Stimulated activated CD4-positive, alpha-beta T cell treated with anti-CD3 and anti-CD28 coated beads, Interleukin-2, amount 100 ng/mL, for 24 hours (primary cell): ENCODE measurements around the gene EPHA4.

Experiments used
- DNase-seq, 2 donors: peaks; one replicate each; pipeline ENCODE4 v3.0.0-alpha.2; 2020

EPHA4 gene

DNA sequence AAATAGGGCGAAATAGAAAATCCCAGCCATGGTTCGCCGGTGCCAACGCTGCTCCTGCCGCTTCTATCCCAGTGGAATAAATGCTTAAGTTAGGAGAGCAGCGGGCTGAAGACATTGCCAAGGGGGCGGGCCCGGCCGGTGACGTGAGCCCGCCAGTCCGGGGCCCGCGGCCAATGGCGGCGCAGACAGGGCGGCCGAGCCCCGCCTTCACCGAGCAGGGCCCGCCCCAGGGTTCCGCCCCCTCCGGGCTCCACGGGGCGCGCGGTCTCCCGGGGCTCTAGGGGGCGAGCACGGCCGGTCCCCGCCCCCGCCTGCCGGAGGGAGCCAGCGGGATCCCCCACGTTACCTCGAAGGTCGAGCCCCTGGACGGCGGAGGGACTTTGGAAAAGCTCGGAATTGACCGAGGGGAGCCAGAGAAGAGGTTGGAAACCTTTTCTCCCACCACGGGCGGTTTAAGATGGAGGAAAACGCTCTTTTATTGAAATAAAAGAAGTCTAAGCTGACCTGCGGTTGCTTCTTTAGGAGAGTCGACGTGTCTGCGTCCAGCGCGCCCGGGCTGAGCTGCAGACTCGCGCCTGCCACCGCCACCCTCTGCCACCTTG is at the start of gene EPHA4:
TSS of gene EPHA4 (minus strand) at position 86 of the 602 bp plus-strand sequence. CDS start at position 30, 56 bp downstream.
- DNase-seq: peak; percentile 85

DNA sequence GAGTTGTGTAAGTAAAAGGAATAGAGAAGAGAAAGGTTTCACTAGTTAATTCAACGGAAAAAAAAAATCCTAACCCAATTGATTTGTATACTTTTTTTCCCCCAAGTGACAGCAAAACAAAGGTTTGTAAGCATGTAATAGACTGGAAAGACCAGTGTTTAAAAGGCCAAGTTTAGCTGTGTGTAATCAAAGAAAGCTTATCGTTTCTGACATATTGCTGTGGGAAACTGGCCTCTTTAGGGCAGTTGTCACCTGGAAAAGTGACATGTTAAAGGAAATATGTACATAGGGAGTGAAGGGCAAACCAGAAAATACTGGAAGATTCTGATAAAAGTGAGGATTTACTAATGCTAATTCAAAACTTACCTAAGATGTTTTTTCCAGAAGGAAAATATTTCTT is 45.9 kb upstream of the EPHA4 start:
- DNase-seq: no peak

DNA sequence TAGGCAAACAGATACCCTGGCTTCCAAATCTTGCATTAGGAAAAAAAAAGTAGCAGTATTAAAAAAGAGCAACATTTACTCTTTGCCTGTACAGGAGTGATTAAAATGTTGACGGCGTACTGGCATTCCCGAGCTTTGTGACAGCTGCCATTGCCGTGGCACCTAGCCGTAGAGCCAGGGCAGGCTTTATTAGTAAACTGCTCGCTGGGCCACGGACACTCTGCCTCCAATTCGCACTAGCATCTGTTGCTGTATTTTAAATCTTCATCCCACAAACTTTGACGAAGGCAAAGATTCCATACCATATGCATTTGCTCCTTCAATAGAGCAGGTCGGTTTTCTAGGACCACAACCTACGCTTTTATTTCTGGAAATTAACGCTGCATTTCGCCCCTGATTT is 44.5 kb upstream of the EPHA4 start:
- no peak for DNase-seq

DNA sequence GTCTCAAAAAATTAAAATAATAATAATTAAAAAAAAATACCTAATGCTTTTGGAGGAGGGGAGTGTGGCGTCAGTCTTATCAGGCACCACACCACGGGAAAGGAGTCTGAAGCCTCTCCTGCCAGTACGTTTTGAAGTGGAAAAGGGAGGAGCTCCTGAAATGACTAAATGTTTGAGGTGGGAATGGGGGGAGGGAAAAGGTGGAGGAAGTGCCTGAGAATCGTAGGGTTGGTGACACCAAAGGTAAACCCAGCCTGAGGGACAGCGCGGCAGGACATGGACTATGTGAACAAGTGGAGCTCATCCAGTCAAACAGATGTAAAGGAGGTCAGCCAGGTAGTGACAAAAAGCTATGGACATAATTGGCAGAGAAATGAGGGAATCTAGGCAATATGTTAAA is 42.2 kb upstream of the EPHA4 start:
- DNase-seq: no peak

DNA sequence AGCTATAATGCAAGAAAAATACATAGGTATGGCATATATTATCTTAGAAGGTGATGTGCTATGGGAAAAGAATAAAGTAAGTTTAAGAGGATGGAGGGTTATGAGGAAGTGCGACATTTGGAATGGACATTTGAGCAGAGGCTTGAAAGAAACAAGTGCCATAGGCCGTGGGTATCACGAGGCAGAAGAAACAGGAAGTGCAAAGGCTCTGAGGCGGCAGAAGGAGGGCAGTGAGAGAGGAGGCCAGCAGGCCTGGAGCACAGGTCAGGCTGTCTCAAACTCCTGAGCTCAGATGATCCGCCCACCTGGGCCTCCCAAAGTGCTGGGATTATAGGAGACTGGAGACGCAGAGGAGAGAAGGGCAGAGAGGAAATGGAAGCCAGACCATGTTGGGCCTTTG is 40.7 kb upstream of the EPHA4 start:
- no peak for DNase-seq

DNA sequence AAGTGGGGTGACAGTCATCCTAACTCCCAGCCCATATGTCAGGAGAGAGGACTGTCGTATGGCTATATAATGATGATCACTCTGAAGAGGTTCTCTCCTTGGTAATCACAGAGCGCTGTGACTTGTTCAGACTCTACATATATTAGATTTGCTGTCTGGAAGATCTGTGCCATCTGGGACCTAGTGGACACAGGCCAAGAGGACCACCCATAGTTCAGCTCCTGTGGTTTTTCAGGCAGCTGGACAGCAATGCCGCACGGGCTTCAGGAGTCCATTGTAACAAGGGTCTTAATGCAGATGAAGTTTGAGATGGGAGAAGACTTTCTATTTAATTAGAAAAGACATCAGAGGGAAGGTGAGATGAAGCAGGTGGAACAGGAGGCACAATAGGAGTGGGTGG is 40.1 kb upstream of the EPHA4 start:
- DNase-seq: no peak

DNA sequence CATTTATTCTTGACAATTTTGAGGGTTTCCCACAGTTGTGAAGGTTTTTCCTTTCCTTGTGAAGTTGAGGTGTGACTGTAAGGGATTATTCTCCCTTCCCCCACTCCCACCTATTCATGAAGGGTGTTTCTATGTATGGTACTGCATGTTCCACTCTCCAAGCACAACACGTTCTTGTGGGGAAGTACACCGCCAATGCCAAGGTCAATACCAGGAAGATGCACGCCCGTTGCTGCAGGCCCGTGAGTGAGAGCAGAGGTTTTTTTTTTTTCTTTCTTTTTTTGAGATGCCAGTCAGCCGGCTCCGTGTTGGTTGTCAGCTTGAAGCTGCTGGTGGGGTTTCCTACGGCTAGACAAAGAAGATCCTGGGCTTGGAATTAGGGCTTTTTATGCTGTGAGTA is 38.6 kb upstream of the EPHA4 start:
- DNase-seq: no peak

DNA sequence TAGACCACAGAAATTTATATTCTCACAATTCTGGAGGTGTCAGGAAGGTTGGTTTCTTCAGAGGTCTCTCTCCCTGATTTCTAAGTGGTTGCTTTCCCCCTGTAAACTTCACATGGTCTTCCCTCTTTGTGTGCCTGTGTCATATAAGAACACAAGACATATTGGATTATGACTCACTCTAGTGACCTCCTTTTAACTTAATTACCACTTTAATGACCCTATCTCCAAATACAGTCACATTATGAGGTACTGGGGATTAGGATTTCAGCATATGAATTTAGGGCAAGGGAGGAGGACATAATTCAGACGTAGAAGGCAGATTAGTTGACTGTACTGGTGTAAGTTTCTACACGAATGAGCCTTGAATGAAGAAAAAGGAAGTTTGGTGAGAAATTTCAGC is 38.2 kb upstream of the EPHA4 start:
- DNase-seq: no peak

DNA sequence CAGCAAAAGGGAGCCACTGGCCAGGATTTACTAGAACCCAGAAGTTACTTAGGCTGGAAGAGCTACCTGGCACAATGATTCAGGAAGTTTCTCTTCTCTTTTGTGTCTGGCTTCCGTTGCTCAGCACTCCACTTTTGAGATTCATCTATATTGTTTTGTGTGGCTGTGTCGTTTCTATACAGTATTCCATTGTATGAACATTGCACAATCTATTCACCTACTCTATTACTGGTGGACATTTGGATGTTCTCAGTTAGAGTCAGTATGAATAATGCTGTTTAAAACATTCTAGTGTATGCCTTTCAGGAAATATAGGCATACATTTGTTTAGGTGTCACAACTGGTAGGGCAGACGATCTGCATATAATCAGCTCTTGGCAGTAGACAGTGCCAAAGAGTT is 36.3 kb upstream of the EPHA4 start:
- DNase-seq: no peak

DNA sequence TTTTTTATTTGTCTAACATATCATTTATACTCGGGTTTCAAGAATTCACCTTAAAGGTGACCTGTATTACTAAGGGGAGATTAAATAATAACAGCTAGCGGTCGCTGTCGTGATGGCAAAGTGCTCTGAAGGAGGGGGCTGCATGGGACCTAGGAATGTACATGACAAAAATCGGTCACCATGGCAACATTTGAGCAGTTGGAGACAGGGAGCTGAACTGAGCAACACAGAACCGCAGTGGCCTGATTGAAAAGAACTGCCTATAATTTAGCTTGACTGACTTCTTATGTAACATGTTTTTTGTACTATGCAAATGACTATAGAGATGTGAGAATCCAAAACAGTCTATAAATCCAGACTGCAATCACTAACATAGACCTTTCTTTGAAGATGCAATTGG is 34.3 kb upstream of the EPHA4 start:
- no peak for DNase-seq

DNA sequence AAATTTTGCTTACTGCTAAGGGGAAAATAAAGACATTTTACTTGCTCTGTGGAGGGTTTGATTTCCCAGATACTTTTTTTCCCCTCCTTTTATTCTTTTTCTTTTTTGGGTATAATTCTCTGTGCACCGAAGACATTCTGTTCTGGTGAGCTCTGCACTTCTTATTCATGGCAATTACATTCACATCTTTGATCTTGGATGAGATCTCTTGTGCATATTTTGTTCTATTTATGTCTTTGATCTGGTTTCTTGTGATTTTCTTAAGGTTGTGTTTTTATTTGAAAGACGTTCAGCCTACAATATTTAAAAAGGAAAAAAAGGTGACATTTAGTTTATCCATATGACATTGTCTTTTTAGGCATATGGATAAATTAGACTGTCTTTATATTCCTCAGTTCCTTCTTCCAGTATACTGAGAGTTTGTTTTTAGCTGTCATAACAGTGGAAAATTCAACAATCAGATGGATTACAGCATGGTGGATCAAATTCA is 33.7 kb upstream of the EPHA4 start:
- DNase-seq: no peak

DNA sequence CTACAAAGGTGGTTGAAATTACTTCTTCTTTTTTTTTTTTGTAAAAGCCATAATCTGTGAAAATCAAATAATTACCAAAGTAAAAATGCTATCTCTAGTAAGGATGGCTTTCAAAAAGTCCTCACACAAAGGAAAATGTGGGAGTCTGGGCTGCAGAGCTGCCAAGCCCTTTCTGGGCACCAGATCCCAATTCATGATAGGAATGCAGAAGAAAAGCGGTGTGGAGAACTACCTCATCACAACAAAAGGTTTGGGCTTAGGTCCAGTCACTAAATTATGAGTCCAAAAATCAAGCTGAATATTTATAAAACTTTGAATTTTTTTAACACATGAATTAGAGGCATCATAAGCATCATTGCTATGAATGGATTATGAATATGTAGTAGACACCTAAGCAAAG is 30.8 kb upstream of the EPHA4 start:
- DNase-seq: no peak

DNA sequence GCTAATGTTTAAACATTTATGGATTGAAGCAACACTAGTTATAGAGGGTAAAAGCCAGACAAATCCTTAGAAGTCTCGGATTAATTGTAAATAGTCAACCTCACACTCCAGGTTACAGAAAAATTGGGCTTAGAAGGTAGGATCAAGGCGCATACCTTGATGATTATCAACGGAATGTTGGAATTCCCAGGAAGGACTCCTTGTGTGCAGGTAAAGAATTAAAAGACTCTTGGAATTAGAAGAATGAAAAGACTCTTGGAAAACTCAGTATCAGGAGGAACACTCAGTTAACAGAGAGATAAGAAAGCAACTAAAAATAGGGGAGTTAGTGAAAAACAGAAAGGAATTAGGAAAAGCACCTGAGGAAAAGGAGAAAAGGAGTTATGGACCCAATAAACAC is 29.3 kb upstream of the EPHA4 start:
- no peak for DNase-seq

DNA sequence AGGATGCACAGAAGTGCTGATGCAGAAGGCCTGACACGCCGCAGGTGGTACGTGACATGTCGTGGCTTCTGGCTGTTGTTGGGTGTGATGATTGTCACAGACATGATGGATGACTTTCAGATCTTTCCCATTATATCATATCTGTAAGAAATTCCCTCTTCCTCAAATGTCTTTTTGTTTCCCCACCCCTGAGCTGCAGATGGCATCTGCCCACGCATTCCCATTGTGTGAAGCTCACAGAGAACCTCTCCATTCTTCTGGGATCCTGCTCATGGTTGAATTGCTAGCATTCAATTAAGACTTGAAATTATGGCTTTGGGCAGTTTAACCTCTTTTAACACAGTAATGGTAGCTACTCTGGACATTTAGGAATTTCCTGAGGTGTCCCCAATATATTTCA is 28.3 kb upstream of the EPHA4 start:
- DNase-seq: no peak

DNA sequence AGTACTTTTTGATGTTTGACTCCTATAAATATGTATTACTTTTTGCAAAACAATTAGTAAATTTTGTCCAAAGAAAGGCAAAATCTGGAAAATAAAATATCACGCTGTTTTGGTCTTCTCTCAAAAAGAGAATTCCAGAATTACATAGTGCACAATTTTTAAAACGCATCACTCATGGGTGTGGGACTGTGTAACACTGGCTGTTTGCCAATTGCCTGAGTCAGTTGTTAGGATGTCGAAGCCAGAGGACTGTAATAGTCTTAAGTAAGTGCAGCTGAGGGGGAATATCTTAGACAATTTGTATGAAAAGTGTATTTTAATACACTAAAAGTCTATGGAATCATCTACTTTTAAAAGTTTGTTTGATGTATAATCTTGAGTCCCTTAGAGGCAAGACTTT is 24.1 kb upstream of the EPHA4 start:
- DNase-seq: no peak

DNA sequence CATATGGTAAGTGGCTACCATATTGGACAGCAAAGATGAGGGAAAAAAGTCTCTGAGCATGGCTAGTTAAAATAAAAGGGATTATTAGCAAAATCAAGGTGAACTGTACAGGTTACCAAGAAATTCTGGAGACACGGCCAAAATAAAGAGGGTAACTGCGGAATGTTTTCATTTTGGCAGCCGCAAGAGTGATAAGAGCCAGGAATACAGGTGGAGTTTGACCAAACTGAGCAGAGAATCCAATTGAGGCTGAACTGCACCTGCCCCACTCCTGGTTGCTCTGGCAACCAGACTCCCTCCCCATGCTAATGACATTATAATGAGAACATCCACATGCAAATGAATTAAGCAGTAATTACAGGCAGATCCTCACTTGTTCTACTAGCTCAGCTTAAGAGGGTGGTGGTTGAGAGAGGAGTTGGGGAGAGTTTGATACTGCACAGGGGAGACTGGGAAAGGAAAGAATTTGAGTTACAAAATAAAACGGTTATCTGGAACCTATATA is 18.8 kb upstream of the EPHA4 start:
- DNase-seq: no peak

DNA sequence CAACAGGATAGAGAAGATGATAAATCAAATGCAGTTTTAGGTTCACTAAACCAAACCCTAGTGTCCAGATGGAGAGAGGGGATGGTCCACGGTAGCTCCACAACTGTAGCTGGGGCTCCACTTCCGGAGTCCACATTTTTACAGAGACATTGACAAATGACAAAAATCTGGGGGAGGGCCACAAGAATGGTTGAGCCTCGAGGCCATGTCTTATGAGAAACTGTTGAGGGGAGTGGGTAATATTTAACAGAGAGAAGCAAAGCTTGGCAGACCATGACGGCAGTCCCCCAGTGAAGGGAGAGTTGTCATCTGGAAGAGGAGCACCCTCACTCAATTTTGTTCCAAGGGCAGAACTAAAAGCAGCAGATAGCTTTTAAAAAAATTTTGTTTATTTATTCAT is 17.6 kb upstream of the EPHA4 start:
- DNase-seq: no peak

DNA sequence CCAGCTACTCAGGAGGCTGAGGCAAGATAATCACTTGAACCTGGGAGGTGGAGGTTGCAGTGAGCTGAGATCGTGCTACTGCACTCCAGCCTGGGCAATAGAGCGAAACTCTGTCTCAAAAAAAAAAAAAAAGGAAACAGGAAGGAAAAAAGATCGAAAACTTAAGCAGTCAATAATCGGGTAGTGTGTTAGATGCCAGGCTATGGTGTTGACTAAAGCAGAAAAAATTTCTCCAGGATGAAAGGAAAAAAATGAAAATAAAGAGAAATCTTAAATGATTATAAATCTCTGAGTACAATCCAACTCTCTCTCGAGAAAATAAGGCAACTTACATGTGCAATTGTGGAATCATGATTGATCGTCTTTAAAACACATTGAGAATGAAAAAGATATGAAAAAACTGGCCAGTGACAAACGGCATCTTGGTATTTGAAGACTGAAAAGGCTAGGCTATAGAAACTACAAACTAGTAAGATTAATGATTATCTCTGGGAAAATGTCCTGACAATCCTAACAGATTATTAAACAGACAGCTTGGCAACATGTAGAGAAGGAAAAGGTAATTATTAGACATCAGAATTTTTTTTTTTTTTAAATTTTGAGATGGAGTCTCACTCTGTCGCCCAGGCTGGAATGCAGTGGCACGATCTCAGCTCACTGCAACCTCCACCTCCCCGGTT is 16.3 kb upstream of the EPHA4 start:
- DNase-seq: no peak

DNA sequence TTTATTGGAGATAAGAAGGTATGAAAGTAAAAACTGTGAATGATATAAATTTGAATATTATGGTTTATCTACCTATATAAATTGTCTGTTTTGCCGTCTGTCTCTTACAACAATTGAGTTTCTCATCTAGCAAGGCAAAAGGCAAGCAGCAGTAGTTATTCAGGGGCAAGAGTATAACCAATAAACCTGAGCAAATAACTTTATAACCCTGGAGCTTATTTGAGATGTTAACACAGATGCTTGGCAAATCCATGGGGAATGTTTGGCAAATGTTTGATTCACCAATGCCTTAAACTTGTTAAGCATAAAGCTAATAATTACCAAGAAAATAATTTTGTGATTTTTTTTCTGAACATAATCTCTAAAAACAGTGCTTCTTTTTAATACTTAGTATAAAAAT is 9.9 kb upstream of the EPHA4 start:
- no peak for DNase-seq

DNA sequence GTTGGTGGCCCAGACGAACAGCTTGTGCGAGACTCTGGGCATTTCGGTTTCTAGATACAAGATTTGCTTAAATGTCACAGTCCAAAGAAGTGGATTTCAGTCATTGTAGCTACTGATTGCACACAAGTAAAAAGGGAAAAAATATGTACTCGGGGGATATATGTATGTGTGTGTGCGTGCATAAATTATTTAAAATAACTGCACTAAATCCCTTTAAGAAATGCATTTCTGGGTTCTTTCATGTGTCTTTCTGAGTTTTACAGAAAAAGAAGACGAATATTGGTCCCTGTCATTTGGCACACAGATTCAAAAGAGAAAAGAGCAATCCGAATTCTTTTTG is 2.1 kb upstream of the EPHA4 start:
- no peak for DNase-seq

DNA sequence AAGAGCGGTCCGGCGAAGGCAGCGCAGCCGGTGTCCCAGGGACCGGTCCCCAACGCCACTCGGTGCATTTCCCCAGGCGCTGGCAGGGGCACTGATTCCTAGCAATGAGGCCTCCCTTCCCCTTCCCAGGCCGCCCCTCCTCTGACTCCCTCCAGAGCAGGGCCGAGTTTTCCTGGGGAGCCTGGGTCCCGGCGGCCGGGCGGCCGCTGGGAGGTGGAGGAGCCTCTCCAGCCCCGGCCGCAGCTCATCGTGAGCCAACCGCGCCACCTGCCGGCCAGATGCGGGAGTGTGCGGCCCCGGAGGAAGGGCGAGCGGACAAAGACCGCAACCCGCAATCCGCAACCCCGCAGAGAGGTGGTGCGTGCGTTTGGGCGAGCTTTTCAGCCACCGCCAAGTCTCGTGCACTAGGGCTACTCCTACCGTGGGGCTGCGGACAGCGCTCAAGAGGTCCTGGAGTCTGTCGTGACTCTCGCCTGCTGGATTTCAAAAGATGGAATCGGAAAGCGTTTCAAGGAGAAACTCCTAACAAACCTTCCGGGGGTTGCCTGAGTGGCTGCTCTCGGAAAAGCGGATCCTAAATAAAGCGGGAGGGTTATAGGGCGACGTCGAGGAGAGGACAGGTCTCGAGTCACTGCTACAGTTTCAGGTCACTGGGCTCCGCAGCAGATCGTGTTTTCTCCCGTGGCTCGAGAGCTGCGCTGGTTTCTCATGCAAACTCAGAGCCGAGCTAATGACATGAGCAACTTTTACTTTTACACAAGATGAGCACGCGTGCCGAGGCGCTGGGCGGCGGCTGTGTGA is 1.5 kb upstream of the EPHA4 start:
- peak; percentile 85 for DNase-seq

DNA sequence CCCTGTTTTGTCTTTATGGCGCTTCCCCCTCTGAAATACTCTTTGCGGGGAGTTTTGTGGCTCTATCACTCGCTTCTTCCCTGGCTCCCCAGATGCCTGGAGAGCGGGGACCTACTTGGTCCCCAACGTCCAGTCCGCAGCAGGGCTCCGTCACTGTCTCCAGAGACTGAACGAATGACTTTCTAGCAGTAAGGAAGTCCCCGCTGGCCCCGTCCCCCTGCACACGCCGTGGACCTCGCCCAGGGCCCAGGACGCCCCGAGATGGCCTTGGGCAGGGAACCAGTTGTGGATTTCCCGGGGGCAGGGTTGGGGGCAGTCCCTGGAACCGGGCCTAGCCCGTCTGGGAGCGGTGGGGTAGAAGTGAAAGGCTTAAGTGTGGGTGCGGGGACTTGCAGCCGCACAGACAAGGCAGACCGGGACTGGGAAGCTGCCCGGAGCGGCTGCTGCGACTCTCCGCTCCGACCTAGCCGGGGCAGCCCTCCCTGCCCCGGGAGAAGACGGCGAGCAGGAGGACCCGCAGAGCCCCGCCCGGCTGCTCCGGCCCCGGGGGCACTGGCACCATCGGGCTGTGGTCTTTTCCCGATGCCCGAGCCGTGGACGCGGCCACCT is 821 bp upstream of the EPHA4 start:
- DNase-seq: peak; percentile 40 to 42

DNA sequence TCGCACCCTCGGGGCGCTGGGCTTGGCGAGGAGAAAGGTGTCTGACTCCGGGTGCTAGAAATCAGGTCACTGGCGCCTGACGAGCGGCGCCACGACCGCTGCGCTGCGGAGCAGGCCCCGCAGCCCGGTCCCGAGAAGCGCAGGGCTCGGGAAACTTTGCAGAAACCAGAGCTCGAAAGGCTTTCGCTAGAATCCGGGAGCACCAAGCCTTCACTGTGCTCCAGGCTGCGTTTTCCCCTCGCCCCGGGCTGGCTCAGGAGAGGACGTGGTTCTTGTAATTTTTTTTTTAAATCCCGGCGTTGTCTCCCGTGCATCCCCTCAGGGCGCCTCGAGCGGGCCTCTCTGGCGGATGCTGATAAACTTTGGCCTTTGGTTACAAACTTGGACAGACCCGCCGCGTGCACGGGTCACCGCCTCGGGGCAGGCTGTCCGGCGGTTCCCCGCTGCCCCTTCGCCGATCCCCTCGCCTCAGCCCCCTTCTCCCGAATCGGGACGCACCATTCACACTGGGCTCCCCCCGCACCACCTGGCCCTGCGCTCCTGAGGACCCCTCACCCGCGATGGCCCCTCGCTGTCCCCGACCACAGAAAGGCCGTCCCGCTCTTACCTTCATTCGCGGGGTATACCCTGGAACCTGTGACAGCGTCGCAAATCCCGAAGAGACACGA is 419 bp downstream of the EPHA4 start:
- peak; percentile 27 to 35 for DNase-seq
